ENCODE data around the gene MARVELD3. TPM values are rescaled to one million over a fixed set of nuclear protein-coding genes. Genes with fewer than 3 reads are reported as not detected.
"Not testable (repeated sequence)": the region's sequence is repeated elsewhere in the genome, so short reads cannot be mapped to it uniquely, and the experiment has no call there.

MARVELD3 gene
- total RNA-seq, 2 donors from 2014 or later = not detected

- no peaks in the 10 kb centered on the region for H3K9me3 Mint-ChIP-seq
- no peak overlapping the region for H3K27ac Mint-ChIP-seq
- no peaks in the 10 kb centered on the region for H3K4me1 Mint-ChIP-seq (ENCODE audit: low read depth)
- no peaks in the 10 kb centered on the region for H3K27me3 Mint-ChIP-seq (ENCODE audit: low read depth)
- DNase-seq (no peak), ATAC-seq (replicated peaks in 1 of 2) (no peak)
- no peak overlapping the region for H3K4me3 Mint-ChIP-seq
- peaks cover 0 to 17% of the 10 kb centered on the region in 2 donors for H3K36me3 Mint-ChIP-seq (ENCODE audit: insufficient read depth in 2 of 2)
Observed at GRCh38 chr16:71666928-71667707, 41.1 kb downstream of the MARVELD3 start.

DNA sequence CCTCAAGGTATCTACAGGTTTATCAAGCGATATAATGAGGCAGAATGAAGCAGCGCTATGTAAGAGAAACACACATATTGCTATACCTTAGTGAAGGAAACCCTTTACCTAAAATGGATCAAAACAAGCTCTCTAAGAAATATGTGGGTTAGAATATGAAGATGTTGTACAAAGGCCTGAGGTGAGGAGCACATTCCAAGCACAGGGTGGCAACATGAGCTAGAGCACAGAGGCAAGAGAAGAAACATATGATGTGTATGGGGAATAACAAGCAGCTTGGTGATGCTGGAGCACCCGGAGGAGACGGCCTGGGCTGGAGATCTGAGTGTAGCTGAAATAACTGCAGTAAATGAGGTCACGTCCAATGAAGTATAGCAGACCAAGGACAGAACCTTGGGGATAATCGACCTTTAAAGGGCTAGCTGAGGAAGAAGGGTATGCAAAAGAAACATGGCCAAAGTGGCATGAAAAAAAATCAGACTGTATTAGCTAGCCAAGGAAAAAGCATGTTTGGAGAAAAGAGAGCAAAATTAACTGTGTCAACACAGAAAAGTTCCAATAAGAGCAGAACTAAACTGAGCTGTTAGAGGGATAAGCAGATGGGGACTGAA, 44.0 kb downstream of the MARVELD3 start:
- Mint-ChIP-seq H3K9me3 (no peaks in the 10 kb centered on the region), H3K27ac (no peak overlapping the region), H3K36me3 (ENCODE audit: insufficient read depth in 2 of 2) (peaks cover 0 to 20% of the 10 kb centered on the region in 2 donors), H3K4me3 (no peak overlapping the region), H3K27me3 (ENCODE audit: low read depth) (no peaks in the 10 kb centered on the region), H3K4me1 (ENCODE audit: low read depth) (peaks cover 4% of the 10 kb centered on the region)
- no peak for ATAC-seq (replicated peaks in 1 of 2)
- DNase-seq = no peak

DNA sequence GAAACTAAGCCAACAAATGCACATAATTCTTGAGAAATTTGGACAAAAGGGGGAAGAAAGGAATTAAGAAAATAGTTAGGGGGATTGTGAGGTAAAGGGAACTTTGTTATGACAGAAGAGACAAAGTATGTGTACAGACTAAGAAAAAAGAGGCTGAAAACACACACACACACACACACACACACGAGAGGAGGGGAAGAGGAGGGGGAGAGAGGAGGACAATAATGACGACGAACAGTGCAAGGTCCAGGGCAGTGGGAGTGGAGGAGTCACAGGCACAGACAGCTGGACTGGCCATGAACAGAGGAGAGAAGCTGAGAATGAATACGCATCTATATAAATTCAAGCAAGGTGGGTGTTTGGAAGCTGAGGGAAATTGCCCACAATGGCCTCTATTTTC, 44.6 kb downstream of the MARVELD3 start:
- DNase-seq (no peak), ATAC-seq (replicated peaks in 1 of 2) (no peak)
- H3K36me3 Mint-ChIP-seq (ENCODE audit: insufficient read depth in 2 of 2) = peaks cover 0 to 20% of the 10 kb centered on the region in 2 donors
- H3K9me3 Mint-ChIP-seq = no peaks in the 10 kb centered on the region
- no peak overlapping the region for H3K4me3 Mint-ChIP-seq
- no peak overlapping the region for H3K27ac Mint-ChIP-seq
- no peaks in the 10 kb centered on the region for H3K27me3 Mint-ChIP-seq (ENCODE audit: low read depth)
- H3K4me1 Mint-ChIP-seq (ENCODE audit: low read depth) = peaks cover 4% of the 10 kb centered on the region

- no peak for ATAC-seq (replicated peaks in 1 of 2)
- DNase-seq = no peak
- no peak overlapping the region for H3K4me3 Mint-ChIP-seq
- no peaks in the 10 kb centered on the region for H3K9me3 Mint-ChIP-seq
- H3K36me3 Mint-ChIP-seq (ENCODE audit: insufficient read depth in 2 of 2) = peaks cover 0 to 14% of the 10 kb centered on the region in 2 donors
- no peak overlapping the region for H3K27ac Mint-ChIP-seq
- H3K4me1 Mint-ChIP-seq (ENCODE audit: low read depth) = peaks cover 4% of the 10 kb centered on the region
- no peaks in the 10 kb centered on the region for H3K27me3 Mint-ChIP-seq (ENCODE audit: low read depth)
Observed at GRCh38 chr16:71671165-71671564, 45.2 kb downstream of the MARVELD3 start.

- peaks cover 4% of the 10 kb centered on the region for H3K4me1 Mint-ChIP-seq (ENCODE audit: low read depth)
- ATAC-seq (replicated peaks in 1 of 2) = no peak
- H3K9me3 Mint-ChIP-seq = no peaks in the 10 kb centered on the region
- no peak overlapping the region for H3K27ac Mint-ChIP-seq
- no peak for DNase-seq
- peaks cover 0 to 13% of the 10 kb centered on the region in 2 donors for H3K36me3 Mint-ChIP-seq (ENCODE audit: insufficient read depth in 2 of 2)
- H3K27me3 Mint-ChIP-seq (ENCODE audit: low read depth) = no peaks in the 10 kb centered on the region
- H3K4me3 Mint-ChIP-seq = no peak overlapping the region
Observed at GRCh38 chr16:71672125-71672524, 46.1 kb downstream of the MARVELD3 start.

DNA sequence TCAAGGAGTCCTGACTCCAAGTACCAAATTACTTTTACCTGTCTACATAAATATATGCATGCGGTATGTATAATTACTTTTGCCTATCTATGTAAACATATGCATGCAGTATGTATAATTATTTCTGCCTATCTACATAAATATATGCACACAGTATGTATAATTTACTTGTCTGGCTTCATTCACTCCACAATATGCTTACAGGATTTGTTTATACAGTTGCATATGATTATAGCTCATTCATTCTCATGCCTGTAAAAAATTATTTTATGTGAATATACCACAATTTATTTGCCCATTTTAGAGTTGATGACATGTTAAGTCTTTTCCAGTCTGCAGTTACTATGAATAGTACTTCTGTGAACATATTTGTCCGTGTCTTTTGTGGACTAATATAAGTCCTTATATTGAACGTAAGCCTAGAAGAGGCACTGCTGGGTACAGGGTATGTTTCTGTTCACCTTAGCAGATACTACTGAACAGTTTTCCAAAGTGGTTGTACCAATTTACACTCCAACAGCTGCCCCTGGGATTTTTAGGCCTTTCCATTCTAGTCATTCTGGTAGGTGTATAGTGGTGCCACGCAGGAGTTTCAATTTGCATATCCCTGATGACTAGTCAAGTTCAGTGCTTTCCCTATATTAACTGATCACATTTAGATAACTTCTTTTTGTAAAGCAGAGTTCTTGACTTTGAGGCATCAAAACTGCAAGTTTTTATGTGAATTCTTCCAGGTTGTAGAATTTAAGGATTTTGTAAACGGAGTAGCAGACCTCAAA, 47.0 kb downstream of the MARVELD3 start:
- no peaks in the 10 kb centered on the region for H3K27me3 Mint-ChIP-seq (ENCODE audit: low read depth)
- H3K36me3 Mint-ChIP-seq (ENCODE audit: insufficient read depth in 2 of 2) = peaks cover 0 to 14% of the 10 kb centered on the region in 2 donors
- peak in 1 of 2 donors; percentile 66 for ATAC-seq (replicated peaks in 1 of 2)

DNA sequence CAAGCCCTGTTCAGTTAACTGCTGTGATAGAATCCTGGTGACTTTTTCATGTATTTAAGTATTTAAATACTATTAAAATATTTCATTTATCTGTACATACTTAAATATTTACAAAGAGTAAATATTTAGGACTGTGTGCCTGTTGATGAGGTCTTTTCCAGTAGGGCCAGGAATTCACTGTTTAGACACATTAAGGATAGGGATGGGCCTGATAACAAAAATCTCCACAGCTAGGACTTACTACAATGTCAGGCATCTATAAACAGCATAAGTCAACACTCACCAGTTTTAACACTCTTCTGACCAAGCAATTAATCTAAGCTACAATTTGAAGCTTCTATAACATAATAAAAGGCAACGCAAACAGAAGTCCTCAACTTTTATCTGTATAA, 47.6 kb downstream of the MARVELD3 start:
- Mint-ChIP-seq H3K9me3 (no peaks in the 10 kb centered on the region), H3K4me1 (ENCODE audit: low read depth) (peaks cover 4% of the 10 kb centered on the region), H3K4me3 (no peak overlapping the region), H3K36me3 (ENCODE audit: insufficient read depth in 2 of 2) (peaks cover 0 to 14% of the 10 kb centered on the region in 2 donors), H3K27me3 (ENCODE audit: low read depth) (no peaks in the 10 kb centered on the region), H3K27ac (no peak overlapping the region)
- no peak for DNase-seq
- ATAC-seq (replicated peaks in 1 of 2) = no peak

More for the DNA sequence above, 47.0 kb downstream of the MARVELD3 start:
- peak in 1 of 2 donors; percentile 8 for DNase-seq
- no peak overlapping the region for H3K4me3 Mint-ChIP-seq
- no peaks in the 10 kb centered on the region for H3K9me3 Mint-ChIP-seq
- no peak overlapping the region for H3K27ac Mint-ChIP-seq
- peaks cover 4% of the 10 kb centered on the region for H3K4me1 Mint-ChIP-seq (ENCODE audit: low read depth)

DNA sequence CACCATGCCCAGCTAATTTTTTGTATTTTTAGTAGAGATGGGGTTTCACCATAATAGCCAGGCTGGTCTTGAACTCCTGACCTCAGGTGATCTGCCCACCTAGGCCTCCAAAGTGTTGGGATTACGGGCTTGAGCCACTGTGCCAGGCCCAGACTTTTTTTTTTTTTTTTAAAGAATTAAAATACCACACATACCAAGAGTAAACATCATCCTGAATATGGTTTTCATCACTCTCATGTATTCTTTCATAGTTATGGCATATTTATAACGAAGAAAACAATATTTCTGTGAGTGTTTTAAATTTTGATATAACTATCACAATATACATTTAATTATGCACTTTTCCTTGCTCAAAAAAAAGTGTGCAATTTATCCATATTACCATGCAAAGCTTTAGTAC, 48.2 kb downstream of the MARVELD3 start:
- ATAC-seq (replicated peaks in 1 of 2) (no peak), DNase-seq (no peak)
- H3K4me3 Mint-ChIP-seq = no peak overlapping the region
- no peaks in the 10 kb centered on the region for H3K27me3 Mint-ChIP-seq (ENCODE audit: low read depth)
- peaks cover 4% of the 10 kb centered on the region for H3K4me1 Mint-ChIP-seq (ENCODE audit: low read depth)
- no peaks in the 10 kb centered on the region for H3K9me3 Mint-ChIP-seq
- H3K36me3 Mint-ChIP-seq (ENCODE audit: insufficient read depth in 2 of 2) = peaks cover 0 to 13% of the 10 kb centered on the region in 2 donors
- no peak overlapping the region for H3K27ac Mint-ChIP-seq

DNA sequence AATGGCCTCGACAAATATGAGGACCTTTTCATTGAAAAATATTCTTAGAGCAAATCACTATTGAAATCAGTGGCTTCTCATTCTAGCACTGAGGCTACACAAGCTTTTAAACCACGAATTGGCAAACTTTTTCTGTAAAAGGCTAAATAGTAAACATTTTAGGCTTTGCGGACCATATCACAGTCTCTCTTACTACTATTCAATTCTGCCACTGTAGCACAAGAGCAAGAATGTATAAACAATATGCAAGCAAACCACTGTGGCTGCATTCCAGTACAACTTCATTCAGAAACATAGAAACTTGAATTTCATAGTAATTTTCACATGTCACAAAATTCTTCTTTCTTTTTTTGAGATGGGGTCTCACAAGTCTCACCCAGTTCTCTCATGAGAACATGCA, 49.4 kb downstream of the MARVELD3 start:
- Mint-ChIP-seq H3K27ac (no peak overlapping the region), H3K4me3 (no peak overlapping the region), H3K36me3 (ENCODE audit: insufficient read depth in 2 of 2) (peaks cover 0 to 7% of the 10 kb centered on the region in 2 donors)

DNA sequence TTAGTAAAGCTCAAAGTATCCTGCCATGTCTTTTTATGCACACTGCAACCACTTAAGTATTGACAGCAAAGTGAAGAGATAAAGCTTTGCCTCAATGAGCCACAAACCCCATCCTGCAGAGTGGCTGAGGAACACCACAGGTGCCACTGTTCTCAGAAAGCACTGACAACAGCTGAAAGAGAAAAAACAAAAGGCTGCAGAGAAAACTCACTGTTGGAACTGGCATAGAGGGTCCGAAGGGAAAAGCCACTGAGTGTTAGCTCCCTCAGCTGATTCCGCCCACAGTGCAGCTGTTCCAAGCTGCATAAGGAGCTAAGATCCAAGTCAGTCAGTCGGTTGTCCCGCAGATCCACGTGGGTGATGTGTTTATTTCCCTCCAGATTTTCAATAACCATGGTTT, 50.3 kb downstream of the MARVELD3 start:
- no peaks in the 10 kb centered on the region for H3K27me3 Mint-ChIP-seq (ENCODE audit: low read depth)
- no peak overlapping the region for H3K4me3 Mint-ChIP-seq
- no peak for ATAC-seq (replicated peaks in 1 of 2)
- no peaks in the 10 kb centered on the region for H3K9me3 Mint-ChIP-seq
- no peak overlapping the region for H3K27ac Mint-ChIP-seq
- H3K4me1 Mint-ChIP-seq (ENCODE audit: low read depth) = peaks cover 4% of the 10 kb centered on the region
- no peak for DNase-seq
- H3K36me3 Mint-ChIP-seq (ENCODE audit: insufficient read depth in 2 of 2) = peaks cover 0 to 7% of the 10 kb centered on the region in 2 donors

More for the DNA sequence above, 49.4 kb downstream of the MARVELD3 start:
- Mint-ChIP-seq H3K9me3 (no peaks in the 10 kb centered on the region), H3K4me1 (ENCODE audit: low read depth) (peaks cover 4% of the 10 kb centered on the region), H3K27me3 (ENCODE audit: low read depth) (no peaks in the 10 kb centered on the region)
- DNase-seq (no peak), ATAC-seq (replicated peaks in 1 of 2) (no peak)

- Mint-ChIP-seq H3K4me1 (ENCODE audit: low read depth) (no peaks in the 10 kb centered on the region), H3K27me3 (ENCODE audit: low read depth) (no peaks in the 10 kb centered on the region), H3K4me3 (no peak overlapping the region), H3K9me3 (no peaks in the 10 kb centered on the region), H3K27ac (no peak overlapping the region), H3K36me3 (ENCODE audit: insufficient read depth in 2 of 2) (peaks cover 8% of the 10 kb centered on the region in 2 donors)
- DNase-seq = no peak
- no peak for ATAC-seq (replicated peaks in 1 of 2)
Observed at GRCh38 chr16:71681360-71681759, 55.4 kb downstream of the MARVELD3 start.

- H3K27me3 Mint-ChIP-seq (ENCODE audit: low read depth); H3K9me3 Mint-ChIP-seq; H3K4me3 Mint-ChIP-seq; DNase-seq; H3K27ac Mint-ChIP-seq; H3K4me1 Mint-ChIP-seq (ENCODE audit: low read depth); ATAC-seq (replicated peaks in 1 of 2): not testable (repeated sequence)
- peaks cover 6 to 12% of the 10 kb centered on the region in 2 donors for H3K36me3 Mint-ChIP-seq (ENCODE audit: insufficient read depth in 2 of 2)
Observed at GRCh38 chr16:71684280-71684679, 58.3 kb downstream of the MARVELD3 start.

Measured in activated T-cell treated with anti-CD3 and anti-CD28 coated beads, Interleukin-2, amount 50 U/mL, for 72 hours (primary cell).